Activated CD8-positive, alpha-beta memory T cell treated with anti-CD3 and anti-CD28 coated beads, Interleukin-2, amount 50 U/mL, for 48 hours (primary cell): Measurements from ENCODE around the gene ARMC9.
"Not testable (repeated sequence)": the region's sequence is repeated elsewhere in the genome, so short reads cannot be mapped to it uniquely, and the experiment has no call there.

Experiments
- DNase-seq: peaks from one replicate; pipeline ENCODE4 v3.0.0-alpha.2; 2020

ARMC9 gene

GRCh38 chr2:231387904-231388724, 189.7 kb downstream of the ARMC9 start:
- DNase-seq, result no peak

- no peak for DNase-seq
These were observed 190.4 kb downstream of the ARMC9 start for GRCh38 chr2:231388725-231389346.

GRCh38 chr2:231390667-231391066, 192.2 kb downstream of the ARMC9 start:
- DNase-seq, result no peak

GRCh38 chr2:231391981-231392380, 193.6 kb downstream of the ARMC9 start:
- DNase-seq, result no peak

- no peak for DNase-seq
These were observed 194.2 kb downstream of the ARMC9 start for GRCh38 chr2:231392431-231393148.

GRCh38 chr2:231393149-231394131, 195.0 kb downstream of the ARMC9 start:
- no peak for DNase-seq

GRCh38 chr2:231394211-231395141, 196.0 kb downstream of the ARMC9 start:
- no peak for DNase-seq

- no peak for DNase-seq
These were observed 197.0 kb downstream of the ARMC9 start, which contains the start of gene B3GNT7 for GRCh38 chr2:231395188-231396057. TSS of gene B3GNT7 (plus strand) at chr2:231395710. CDS start at chr2:231395804, 94 bp downstream.

GRCh38 chr2:231396058-231396821, 197.8 kb downstream of the ARMC9 start:
- DNase-seq, result no peak

- DNase-seq, result no peak
These were observed 198.8 kb downstream of the ARMC9 start for GRCh38 chr2:231397011-231397927.

GRCh38 chr2:231397928-231398294, 199.5 kb downstream of the ARMC9 start:
- DNase-seq, result no peak

- DNase-seq, result no peak
These were observed 200.2 kb downstream of the ARMC9 start for GRCh38 chr2:231398585-231398984.

GRCh38 chr2:231399046-231399852, 200.8 kb downstream of the ARMC9 start:
- no peak for DNase-seq

- DNase-seq, result no peak
These were observed 201.6 kb downstream of the ARMC9 start for GRCh38 chr2:231399853-231400680.

GRCh38 chr2:231400681-231401080, 202.2 kb downstream of the ARMC9 start:
- DNase-seq, result not testable (repeated sequence)

GRCh38 chr2:231401101-231401500, 202.7 kb downstream of the ARMC9 start:
- DNase-seq, result not testable (repeated sequence)
